ENCODE measurements around the gene CARNS1.

DNA sequence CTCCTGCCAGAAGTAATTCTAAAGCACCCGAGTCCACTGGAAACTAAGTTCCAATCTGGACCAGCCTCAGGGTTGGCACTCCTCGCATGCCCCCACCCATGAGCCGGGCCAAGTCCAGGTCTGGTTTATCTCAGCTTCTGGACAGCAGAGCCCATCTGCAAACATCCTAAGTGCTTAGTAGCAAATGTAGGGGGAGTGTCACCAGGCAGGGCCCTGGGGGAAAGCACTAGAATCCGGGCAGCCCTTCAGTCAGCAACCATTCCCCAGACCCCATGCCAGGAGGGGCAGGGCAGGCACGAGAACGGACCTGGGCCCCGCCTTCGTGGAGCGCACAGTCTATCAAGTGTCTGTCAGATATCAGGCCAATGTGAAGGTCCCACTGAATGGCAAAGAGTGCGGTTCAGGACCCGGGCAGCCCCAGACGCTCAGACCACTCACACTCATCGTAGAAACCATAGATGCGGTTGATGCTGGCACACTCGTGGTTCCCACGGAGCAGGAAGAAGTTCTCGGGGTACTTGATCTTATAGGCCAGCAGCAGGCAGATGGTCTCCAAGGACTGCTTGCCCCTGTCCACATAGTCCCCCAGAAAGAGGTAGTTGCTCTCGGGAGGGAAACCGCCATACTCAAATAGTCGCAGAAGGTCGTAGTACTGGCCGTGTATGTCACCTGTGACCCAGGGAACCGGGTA, 15.1 kb upstream of the CARNS1 start:
- no peak for TF ChIP-seq EZH2 (IDR thresholded peaks at IDR 0.05; ENCODE audit: borderline replicate concordance, low read length)
- TF ChIP-seq CTCF (conservative IDR thresholded peaks at IDR 0.05 in 1 of 2, IDR thresholded peaks at IDR 0.05 in 1 of 2; ENCODE audit: extremely low read depth in 1 of 2, insufficient read depth in 1 of 2, low read depth in 1 of 2, low read length in 2 of 2), result no peak

Measured in mammary epithelial cell (primary cell).